ENCODE results near the gene BCAS3.

Gene BCAS3

GRCh38 chr17:61338000-61338798, 660.5 kb downstream of the BCAS3 start:
- TF ChIP-seq EZH2phosphoT487 (IDR thresholded peaks at IDR 0.05; ENCODE audit: low read depth): no peak
- TF ChIP-seq, protein P1, sequence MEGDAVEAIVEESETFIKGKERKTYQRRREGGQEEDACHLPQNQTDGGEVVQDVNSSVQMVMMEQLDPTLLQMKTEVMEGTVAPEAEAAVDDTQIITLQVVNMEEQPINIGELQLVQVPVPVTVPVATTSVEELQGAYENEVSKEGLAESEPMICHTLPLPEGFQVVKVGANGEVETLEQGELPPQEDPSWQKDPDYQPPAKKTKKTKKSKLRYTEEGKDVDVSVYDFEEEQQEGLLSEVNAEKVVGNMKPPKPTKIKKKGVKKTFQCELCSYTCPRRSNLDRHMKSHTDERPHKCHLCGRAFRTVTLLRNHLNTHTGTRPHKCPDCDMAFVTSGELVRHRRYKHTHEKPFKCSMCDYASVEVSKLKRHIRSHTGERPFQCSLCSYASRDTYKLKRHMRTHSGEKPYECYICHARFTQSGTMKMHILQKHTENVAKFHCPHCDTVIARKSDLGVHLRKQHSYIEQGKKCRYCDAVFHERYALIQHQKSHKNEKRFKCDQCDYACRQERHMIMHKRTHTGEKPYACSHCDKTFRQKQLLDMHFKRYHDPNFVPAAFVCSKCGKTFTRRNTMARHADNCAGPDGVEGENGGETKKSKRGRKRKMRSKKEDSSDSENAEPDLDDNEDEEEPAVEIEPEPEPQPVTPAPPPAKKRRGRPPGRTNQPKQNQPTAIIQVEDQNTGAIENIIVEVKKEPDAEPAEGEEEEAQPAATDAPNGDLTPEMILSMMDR (IDR thresholded peaks at IDR 0.05; ENCODE audit: low read depth, low read length): no peak
- H2AFZ ChIP-seq (ENCODE audit: low read depth, low read length): no peak overlapping the region
- no peaks in the 10 kb centered on the region for H3K4me1 ChIP-seq (ENCODE audit: low read length)
- H3K4me2 ChIP-seq (ENCODE audit: low read length): no peak overlapping the region
- no peaks in the 10 kb centered on the region for H3K27me3 ChIP-seq (ENCODE audit: low read depth, low read length)
- no peaks in the 10 kb centered on the region for H3K9me3 ChIP-seq (ENCODE audit: insufficient read depth, low read length)
- no peak overlapping the region for H3K9ac ChIP-seq (ENCODE audit: low read length)
- H3K27ac ChIP-seq (ENCODE audit: low read length): no peak overlapping the region
- H3K36me3 ChIP-seq (replicated peaks; ENCODE audit: low read depth, low read length): no peaks in the 10 kb centered on the region
- no peak overlapping the region for H3K4me3 ChIP-seq (ENCODE audit: low read length)
- H4K20me1 ChIP-seq (ENCODE audit: insufficient read depth, low read length): no peaks in the 10 kb centered on the region
- no peaks in the 10 kb centered on the region for H3K79me2 ChIP-seq (ENCODE audit: low read length)

- Histone ChIP-seq H3K4me1 (ENCODE audit: low read length) (no peaks in the 10 kb centered on the region), H3K4me3 (ENCODE audit: low read length) (no peak overlapping the region), H3K27me3 (ENCODE audit: low read depth, low read length) (no peaks in the 10 kb centered on the region), H3K27ac (ENCODE audit: low read length) (no peak overlapping the region), H3K36me3 (replicated peaks; ENCODE audit: low read depth, low read length) (no peaks in the 10 kb centered on the region), H3K79me2 (ENCODE audit: low read length) (no peaks in the 10 kb centered on the region), H3K9ac (ENCODE audit: low read length) (no peak overlapping the region), H3K4me2 (ENCODE audit: low read length) (no peak overlapping the region), H3K9me3 (ENCODE audit: insufficient read depth, low read length) (no peaks in the 10 kb centered on the region), H2AFZ (ENCODE audit: low read depth, low read length) (no peak overlapping the region), H4K20me1 (ENCODE audit: insufficient read depth, low read length) (no peaks in the 10 kb centered on the region)
- no peak for TF ChIP-seq EZH2phosphoT487 (IDR thresholded peaks at IDR 0.05; ENCODE audit: low read depth)
- TF ChIP-seq, protein P1 (IDR thresholded peaks at IDR 0.05; ENCODE audit: low read depth, low read length): no peak
These were observed 661.3 kb downstream of the BCAS3 start for GRCh38 chr17:61338874-61339478.

DNA sequence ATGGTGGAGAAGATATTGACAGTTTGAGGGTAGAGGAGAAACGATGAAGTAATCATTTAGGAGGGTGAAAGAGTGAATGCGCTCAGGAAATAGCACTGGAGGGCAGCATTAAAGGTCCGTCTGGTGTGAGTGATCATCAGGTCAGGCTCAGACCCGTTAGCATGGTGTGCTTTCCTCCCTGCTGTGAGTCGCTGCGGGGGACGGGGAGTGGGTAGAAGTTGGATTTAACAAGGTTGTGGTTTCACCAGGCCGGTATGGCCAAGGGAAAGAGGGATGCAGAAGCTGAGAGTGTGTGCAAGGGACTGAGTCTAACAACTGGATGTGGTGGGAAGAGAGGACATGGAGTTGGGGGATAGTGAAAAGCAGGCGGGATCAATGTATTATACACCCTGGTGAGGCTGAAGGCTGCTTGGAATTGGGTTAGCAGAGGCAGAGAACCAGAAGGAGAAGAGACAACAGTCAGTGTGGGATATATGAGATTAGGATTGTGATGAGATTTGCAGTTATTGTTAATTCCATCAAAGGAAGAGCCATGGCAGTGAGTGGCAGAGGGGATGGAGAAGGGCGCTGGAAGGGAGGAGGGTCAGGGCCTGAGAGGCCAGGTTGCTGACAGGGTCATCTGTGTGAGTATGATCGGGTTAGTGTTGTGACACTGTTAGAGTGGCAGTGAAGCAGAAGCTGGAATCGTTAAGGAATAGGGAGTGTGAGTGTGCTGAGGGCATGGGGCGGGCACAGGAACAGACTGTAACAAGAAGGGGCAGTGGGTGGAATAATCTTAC, 663.0 kb downstream of the BCAS3 start:
- no peak overlapping the region for H3K4me2 ChIP-seq (ENCODE audit: low read length)
- no peak overlapping the region for H3K27ac ChIP-seq (ENCODE audit: low read length)
- no peaks in the 10 kb centered on the region for H3K36me3 ChIP-seq (replicated peaks; ENCODE audit: low read depth, low read length)
- no peak overlapping the region for H3K9ac ChIP-seq (ENCODE audit: low read length)
- no peak overlapping the region for H2AFZ ChIP-seq (ENCODE audit: low read depth, low read length)
- no peaks in the 10 kb centered on the region for H3K9me3 ChIP-seq (ENCODE audit: insufficient read depth, low read length)
- no peaks in the 10 kb centered on the region for H4K20me1 ChIP-seq (ENCODE audit: insufficient read depth, low read length)
- H3K27me3 ChIP-seq (ENCODE audit: low read depth, low read length): no peaks in the 10 kb centered on the region
- H3K4me1 ChIP-seq (ENCODE audit: low read length): no peaks in the 10 kb centered on the region
- no peak overlapping the region for H3K4me3 ChIP-seq (ENCODE audit: low read length)
- no peak for TF ChIP-seq EZH2phosphoT487 (IDR thresholded peaks at IDR 0.05; ENCODE audit: low read depth)
- TF ChIP-seq, protein P1 (IDR thresholded peaks at IDR 0.05; ENCODE audit: low read depth, low read length): no peak
- H3K79me2 ChIP-seq (ENCODE audit: low read length): no peaks in the 10 kb centered on the region

GRCh38 chr17:61343576-61343975, 665.9 kb downstream of the BCAS3 start:
- H3K9ac ChIP-seq (ENCODE audit: low read length): no peak overlapping the region
- H3K27me3 ChIP-seq (ENCODE audit: low read depth, low read length): no peaks in the 10 kb centered on the region
- no peaks in the 10 kb centered on the region for H4K20me1 ChIP-seq (ENCODE audit: insufficient read depth, low read length)
- H3K4me2 ChIP-seq (ENCODE audit: low read length): no peak overlapping the region
- H3K4me3 ChIP-seq (ENCODE audit: low read length): no peak overlapping the region
- H2AFZ ChIP-seq (ENCODE audit: low read depth, low read length): no peak overlapping the region
- TF ChIP-seq EZH2phosphoT487 (IDR thresholded peaks at IDR 0.05; ENCODE audit: low read depth): no peak
- TF ChIP-seq, protein P1 (IDR thresholded peaks at IDR 0.05; ENCODE audit: low read depth, low read length): no peak
- H3K4me1 ChIP-seq (ENCODE audit: low read length): no peaks in the 10 kb centered on the region
- H3K27ac ChIP-seq (ENCODE audit: low read length): no peak overlapping the region
- H3K36me3 ChIP-seq (replicated peaks; ENCODE audit: low read depth, low read length): no peaks in the 10 kb centered on the region
- no peaks in the 10 kb centered on the region for H3K9me3 ChIP-seq (ENCODE audit: insufficient read depth, low read length)
- no peaks in the 10 kb centered on the region for H3K79me2 ChIP-seq (ENCODE audit: low read length)

All from OCI-LY3 (cell line).